GM12872 (cell line): ENCODE results near the gene MAS1L.

Experiments
- TF ChIP-seq, protein P1 (sequence below): IDR thresholded peaks from 3 replicates; pipeline ENCODE4 v1.5.1; 2011; ENCODE audit warnings: low read depth, mild to moderate bottlenecking, low read length, moderate library complexity; ENCODE audit not compliant: insufficient read depth

Gene MAS1L

DNA sequence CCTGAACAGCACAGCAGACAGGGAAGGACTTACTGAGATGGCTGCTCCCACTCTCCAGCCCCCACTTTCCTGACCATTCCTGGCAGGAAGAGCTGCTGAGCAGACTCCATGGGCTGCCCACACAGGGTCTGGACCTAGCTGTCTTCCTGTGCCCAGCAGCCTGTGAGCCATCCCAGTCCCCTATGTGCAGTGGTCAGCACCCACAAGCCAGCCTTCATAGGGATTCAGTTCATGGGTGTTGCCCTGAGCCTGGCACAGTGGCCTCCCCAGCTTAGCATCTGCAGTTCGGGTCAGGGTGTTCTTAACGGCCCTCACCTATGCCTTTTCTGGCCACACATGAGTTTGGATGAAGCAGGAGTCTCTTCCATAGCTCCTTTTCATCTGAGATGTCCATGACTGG, 39.8 kb upstream of the MAS1L start:
- TF ChIP-seq, protein P1, sequence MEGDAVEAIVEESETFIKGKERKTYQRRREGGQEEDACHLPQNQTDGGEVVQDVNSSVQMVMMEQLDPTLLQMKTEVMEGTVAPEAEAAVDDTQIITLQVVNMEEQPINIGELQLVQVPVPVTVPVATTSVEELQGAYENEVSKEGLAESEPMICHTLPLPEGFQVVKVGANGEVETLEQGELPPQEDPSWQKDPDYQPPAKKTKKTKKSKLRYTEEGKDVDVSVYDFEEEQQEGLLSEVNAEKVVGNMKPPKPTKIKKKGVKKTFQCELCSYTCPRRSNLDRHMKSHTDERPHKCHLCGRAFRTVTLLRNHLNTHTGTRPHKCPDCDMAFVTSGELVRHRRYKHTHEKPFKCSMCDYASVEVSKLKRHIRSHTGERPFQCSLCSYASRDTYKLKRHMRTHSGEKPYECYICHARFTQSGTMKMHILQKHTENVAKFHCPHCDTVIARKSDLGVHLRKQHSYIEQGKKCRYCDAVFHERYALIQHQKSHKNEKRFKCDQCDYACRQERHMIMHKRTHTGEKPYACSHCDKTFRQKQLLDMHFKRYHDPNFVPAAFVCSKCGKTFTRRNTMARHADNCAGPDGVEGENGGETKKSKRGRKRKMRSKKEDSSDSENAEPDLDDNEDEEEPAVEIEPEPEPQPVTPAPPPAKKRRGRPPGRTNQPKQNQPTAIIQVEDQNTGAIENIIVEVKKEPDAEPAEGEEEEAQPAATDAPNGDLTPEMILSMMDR, result no peak

DNA sequence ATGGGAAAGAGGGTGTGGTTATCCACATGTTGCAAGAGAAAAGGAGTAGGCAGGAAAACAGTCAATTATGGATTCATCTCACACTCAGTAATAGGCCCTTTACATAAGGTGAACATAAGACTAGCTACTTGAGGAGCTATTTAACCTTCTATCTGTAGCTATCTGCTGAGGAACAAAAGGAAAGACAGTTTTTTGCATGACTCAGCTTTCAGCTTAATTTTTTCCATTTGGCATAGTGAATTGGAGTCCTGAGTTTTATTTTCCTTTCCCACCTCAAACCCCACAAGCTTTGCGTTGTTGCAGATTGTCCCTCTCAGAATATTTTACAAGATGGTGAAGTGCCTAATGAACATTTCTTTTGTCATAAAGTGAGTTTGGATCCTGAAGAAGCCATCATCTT, 39.4 kb upstream of the MAS1L start:
- TF ChIP-seq, protein P1, result no peak

DNA sequence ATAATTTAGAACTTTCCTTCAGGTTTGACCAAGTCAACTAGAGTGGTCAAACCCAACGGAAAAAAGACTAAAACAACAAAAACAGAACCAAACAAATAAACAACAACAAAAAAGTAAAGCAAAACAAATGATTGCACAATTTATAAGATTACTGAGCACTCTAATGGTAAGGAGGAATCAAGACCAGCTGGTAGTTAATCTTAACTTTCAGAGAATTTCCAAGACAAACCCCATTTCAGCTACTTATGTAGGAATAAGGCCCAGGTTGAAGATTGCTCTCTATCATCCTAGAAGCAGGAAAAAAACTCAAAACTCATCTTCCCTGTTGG, 37.5 kb upstream of the MAS1L start:
- TF ChIP-seq, protein P1, result no peak

DNA sequence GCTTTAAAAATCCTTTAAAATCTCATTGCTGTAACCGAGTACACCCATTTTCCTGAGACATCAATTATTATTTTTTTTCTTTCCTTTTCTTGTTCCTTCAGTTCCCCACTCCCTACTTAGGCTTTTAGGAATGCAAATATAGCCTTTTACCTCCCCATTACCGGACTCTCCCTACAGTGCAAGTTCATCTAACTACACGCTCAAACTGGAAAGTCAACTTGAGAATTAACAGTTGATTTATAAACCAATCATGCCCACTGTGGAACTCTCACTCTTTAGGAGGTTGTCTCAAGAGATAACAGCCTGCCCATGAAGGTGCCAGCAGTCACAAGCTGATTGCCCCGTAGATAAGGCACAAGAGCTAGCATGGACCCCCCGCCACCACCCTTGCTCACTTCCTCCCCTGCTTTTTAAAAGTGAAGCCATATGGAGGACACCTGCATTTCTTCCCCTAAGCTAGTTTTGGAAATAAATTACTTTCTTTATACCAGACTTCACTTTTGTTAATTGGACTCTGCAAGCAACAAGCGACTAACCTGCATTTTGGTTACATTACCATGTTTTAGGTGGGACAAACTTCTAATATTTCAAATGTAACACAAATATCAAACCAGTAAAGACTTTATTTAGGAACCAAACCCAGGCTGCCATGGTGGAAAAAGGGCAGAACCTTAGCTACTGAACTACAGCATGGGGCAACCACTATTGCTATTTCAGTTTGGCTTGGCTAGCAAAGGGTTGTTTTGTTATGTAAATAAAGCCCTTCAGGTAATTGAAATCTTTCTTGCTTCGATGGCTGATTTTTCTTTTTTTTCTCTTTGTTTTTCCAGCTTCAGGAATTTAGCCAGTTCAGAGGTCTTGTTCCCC, 36.9 kb upstream of the MAS1L start:
- TF ChIP-seq, protein P1, result no peak

DNA sequence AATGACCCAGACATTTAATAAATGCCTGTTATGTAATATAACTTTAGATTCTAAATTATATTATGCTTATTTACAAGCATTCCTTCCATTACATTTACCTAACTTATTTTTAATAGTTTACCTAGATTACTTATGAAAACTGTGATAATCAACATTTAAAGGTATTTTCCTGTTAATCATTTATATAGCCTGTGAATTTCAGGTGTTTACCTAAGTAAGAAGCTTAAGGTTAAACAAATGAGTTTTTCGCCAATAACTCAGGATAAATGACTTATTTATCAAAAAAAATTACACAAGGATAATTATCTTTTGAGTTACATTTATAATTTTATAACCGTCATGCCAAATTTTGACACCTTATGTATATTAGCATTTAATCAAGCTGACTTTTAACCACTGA, 36.3 kb upstream of the MAS1L start:
- TF ChIP-seq, protein P1, result no peak

DNA sequence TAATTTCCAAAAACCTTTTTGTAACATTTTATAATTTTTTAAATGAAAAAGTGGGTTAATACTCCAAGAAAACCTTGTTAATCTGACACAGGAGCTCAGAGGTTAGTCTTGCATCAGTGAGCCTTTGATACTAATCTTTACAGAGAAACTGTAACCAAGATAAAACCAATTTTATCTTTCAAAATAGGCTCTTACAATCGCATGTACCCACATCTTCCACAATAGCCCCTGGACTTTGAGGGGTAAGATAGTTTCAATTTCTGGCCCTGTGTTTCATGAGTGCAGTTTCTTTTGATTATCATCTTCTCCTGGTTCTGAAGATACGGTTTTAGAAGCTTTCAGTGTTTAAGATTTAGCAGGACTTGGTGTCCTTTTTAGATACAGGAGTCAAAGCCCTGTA, 34.5 kb upstream of the MAS1L start:
- TF ChIP-seq, protein P1, result no peak

DNA sequence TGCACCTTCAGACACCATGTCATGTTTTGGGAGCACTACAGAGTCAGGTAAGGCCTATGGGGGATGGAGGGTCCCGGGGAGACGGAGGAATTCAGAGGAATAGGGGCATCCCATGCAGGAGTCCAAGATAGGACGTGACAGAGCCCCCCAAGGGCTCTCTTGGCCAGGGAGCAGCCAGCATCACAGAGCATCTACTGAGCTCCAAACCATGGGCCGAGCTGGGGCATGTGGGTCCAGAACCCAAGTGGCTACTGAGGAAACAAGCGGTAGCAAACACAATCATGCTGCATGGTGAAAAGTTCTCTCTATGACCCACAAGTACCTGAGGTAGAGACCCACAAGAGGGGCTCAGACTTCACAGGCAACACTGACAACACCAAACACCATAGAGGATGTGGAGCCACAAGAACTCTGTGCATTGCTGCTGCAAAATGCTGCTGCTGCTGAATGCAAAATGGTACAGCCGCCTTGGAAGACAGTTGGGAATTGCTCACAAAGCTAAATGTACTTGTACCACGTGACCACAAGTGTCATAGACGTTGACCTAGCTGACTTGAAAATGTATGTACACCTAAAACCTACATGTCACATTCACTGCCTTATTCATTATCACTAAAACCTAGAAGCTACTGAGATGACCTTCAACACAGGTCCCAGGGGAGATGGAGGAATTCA, 33.4 kb upstream of the MAS1L start:
- TF ChIP-seq, protein P1, result no peak
